K562 (cell line): Measurements from ENCODE around the gene CMTM4. TPM values are rescaled to one million over a fixed set of nuclear protein-coding genes. Genes with fewer than 3 reads are reported as not detected.
A peak's percentile ranks its signal among the peaks of the same experiment; 100 is the strongest.

Experiments
- GABPA ChIP-seq: fragments of 200-800 bp; sonication (Bioruptor generic); conservative IDR thresholded peaks from 2 replicates; pipeline ENCODE4 v1.6.1; 2016; ENCODE audit warnings: low read depth, missing genetic modification characterization, missing compliant biosample characterization
- KAT2B ChIP-seq: IDR thresholded peaks from one replicate; pipeline ENCODE4 v1.6.1; 2012; ENCODE audit warnings: low read depth, mild to moderate bottlenecking, control low read depth, inconsistent platforms, low read length, moderate library complexity
- NBN ChIP-seq: fragments of 450-650 bp; IDR thresholded peaks from 2 replicates; pipeline ENCODE4 v1.6.1; 2016; ENCODE audit warnings: low read depth, mild to moderate bottlenecking
- NFIC ChIP-seq: fragments of 450-650 bp; IDR thresholded peaks from 2 replicates; pipeline ENCODE4 v1.6.1; 2017; ENCODE audit warnings: mild to moderate bottlenecking, inconsistent platforms
- PCBP1 ChIP-seq: fragments of 200-400 bp; formaldehyde crosslinking; IDR thresholded peaks from 2 replicates; pipeline ENCODE4 v1.6.1; 2018; ENCODE audit warnings: mild to moderate bottlenecking, low read depth, low read length; ENCODE audit not compliant: poor library complexity, severe bottlenecking
- PHTF2 ChIP-seq: fragments of 250-450 bp; sonication (Bioruptor Pico); IDR thresholded peaks from 2 replicates; pipeline ENCODE4 v1.5.0; 2021; ENCODE audit warnings: mild to moderate bottlenecking
- RBM15 ChIP-seq: fragments of 200-400 bp; formaldehyde crosslinking; IDR thresholded peaks from 2 replicates; pipeline ENCODE4 v1.6.1; 2018; ENCODE audit warnings: mild to moderate bottlenecking, low read length, moderate library complexity; ENCODE audit not compliant: insufficient read depth
- SNIP1 ChIP-seq: fragments of 450-650 bp; IDR thresholded peaks from 2 replicates; pipeline ENCODE4 v1.7.1; 2017; ENCODE audit warnings: low read depth, mild to moderate bottlenecking
- XRCC3 ChIP-seq: fragments of 450-650 bp; IDR thresholded peaks from 2 replicates; pipeline ENCODE4 v1.6.1; 2017; ENCODE audit warnings: mild to moderate bottlenecking, moderate library complexity
- ZNF696 ChIP-seq: fragments of 250-450 bp; sonication (Bioruptor Pico); conservative IDR thresholded peaks from 2 replicates; pipeline ENCODE4 v1.4.0; 2020; ENCODE audit warnings: mild to moderate bottlenecking, moderate library complexity
- ZNF830 ChIP-seq: fragments of 250-450 bp; sonication (Bioruptor Pico); IDR thresholded peaks from 2 replicates; pipeline ENCODE4 v1.5.0; 2021; ENCODE audit warnings: mild to moderate bottlenecking
- polyA plus RNA-seq, 8 experiments: library from polyadenylated mRNA; depleted of rRNA in 4 of 8; stranded (reverse) in 5 of 8; unstranded in 3 of 8; fragments of >200 nt; fragmentation: Nextera tagmentation in 2 of 8; fragmentation: Illumina TruSeq in 1 of 8; extraction: Ambion mirVana in 2 of 8; extraction: Trizol in 1 of 8; gene quantifications; 2 replicates each; pipeline versions ENCODE4 v1.2.1 to v1.2.3, GENCODE V29; 2011 to 2014; ENCODE audit warnings: inconsistent platforms in 1 of 8, missing spikeins in 1 of 8
- total RNA-seq, 7 experiments: library from RNA; depleted of rRNA in 6 of 7; stranded (reverse); fragments of >200 nt in 6 of 7; fragmentation: Illumina TruSeq in 2 of 7; extraction: Trizol in 2 of 7; gene quantifications; 2 replicates each; pipeline versions ENCODE4 v1.2.1 to v1.2.3, GENCODE V29; 2011 to 2021; ENCODE audit warnings: low replicate concordance in 1 of 7
- TF ChIP-seq, protein P1 (sequence below): fragments of 150-350 bp; IDR thresholded peaks from 2 replicates; pipeline ENCODE4 v1.6.1; 2014; ENCODE audit warnings: low read depth, mild to moderate bottlenecking, low read length, borderline replicate concordance
- TF ChIP-seq, protein P2 (sequence below): fragments of 450-650 bp; formaldehyde crosslinking; IDR thresholded peaks from 2 replicates; pipeline ENCODE4 v1.4.0; 2020; ENCODE audit warnings: mild to moderate bottlenecking
- TF ChIP-seq, protein P3 (sequence below), 2 experiments: fragments of 150-350 bp in 1 of 2; IDR thresholded peaks; 2 replicates each; pipeline ENCODE4 v1.6.1; 2012 to 2016; ENCODE audit warnings: low read depth in 2 of 2, low read length in 2 of 2, mild to moderate bottlenecking in 1 of 2, moderate library complexity in 1 of 2
- TF ChIP-seq, protein P4 (sequence below): fragments of 450-650 bp; conservative IDR thresholded peaks from 2 replicates; pipeline ENCODE4 v1.6.1; 2016; ENCODE audit warnings: missing genetic modification characterization, low read depth, mild to moderate bottlenecking, control low read depth, missing compliant biosample characterization
- TF ChIP-seq, protein P5 (sequence below): fragments of 450-650 bp; formaldehyde crosslinking; conservative IDR thresholded peaks from 2 replicates; pipeline ENCODE4 v1.4.0; 2022; ENCODE audit warnings: mild to moderate bottlenecking, missing genetic modification characterization

Gene CMTM4
- total and polyA plus RNA-seq, 9 of the 15 experiments (the other 6 are each of a cell fraction or from before 2014, with no cell fraction given), result 2.0 to 21.3 (median 12.5) TPM

DNA sequence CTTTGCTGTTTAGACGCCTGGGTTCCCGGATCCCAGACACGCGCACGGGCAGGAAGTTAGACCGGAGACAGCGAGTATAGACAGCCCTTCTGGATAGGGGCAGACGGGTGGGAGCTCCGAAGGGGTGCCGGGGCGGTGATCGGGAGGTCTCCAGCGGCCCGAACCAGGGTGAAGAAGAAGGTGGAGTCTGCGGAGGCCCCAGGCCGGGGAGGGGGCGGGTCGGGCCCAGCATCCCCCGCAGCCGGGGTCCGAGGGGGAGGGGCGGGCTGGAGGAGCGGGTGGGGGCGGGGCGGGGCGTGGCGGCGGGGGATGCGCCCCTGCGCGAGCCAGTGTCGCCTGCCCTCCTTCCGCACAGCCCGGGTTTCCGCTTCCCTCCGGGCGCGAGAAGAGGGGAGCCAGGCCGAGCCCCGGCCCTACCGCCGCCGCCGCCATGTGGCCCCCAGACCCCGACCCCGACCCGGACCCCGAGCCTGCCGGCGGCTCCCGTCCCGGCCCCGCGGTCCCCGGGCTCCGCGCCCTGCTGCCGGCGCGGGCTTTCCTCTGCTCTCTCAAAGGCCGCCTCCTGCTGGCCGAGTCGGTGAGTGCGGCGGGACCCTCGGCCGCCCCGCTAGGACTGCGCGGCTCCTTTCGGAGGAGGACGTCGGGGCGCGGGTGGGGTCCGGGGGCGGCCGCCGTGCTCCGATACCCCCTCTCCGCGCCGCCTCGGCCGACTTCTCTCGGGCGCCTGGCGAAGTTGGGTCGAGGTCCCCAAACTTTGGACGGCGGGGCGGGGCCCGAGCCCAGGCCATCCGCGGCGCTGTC is 92.0 kb downstream of the CMTM4 start, which contains the start of gene CMTM3 (continued):
- TF ChIP-seq, protein P1, sequence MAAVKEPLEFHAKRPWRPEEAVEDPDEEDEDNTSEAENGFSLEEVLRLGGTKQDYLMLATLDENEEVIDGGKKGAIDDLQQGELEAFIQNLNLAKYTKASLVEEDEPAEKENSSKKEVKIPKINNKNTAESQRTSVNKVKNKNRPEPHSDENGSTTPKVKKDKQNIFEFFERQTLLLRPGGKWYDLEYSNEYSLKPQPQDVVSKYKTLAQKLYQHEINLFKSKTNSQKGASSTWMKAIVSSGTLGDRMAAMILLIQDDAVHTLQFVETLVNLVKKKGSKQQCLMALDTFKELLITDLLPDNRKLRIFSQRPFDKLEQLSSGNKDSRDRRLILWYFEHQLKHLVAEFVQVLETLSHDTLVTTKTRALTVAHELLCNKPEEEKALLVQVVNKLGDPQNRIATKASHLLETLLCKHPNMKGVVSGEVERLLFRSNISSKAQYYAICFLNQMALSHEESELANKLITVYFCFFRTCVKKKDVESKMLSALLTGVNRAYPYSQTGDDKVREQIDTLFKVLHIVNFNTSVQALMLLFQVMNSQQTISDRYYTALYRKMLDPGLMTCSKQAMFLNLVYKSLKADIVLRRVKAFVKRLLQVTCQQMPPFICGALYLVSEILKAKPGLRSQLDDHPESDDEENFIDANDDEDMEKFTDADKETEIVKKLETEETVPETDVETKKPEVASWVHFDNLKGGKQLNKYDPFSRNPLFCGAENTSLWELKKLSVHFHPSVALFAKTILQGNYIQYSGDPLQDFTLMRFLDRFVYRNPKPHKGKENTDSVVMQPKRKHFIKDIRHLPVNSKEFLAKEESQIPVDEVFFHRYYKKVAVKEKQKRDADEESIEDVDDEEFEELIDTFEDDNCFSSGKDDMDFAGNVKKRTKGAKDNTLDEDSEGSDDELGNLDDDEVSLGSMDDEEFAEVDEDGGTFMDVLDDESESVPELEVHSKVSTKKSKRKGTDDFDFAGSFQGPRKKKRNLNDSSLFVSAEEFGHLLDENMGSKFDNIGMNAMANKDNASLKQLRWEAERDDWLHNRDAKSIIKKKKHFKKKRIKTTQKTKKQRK, result no peak
- TF ChIP-seq GABPA (tag) (peak; percentile 84), ZNF696 (CRISPR knock-in tag) (no peak), KAT2B (no peak), RBM15 (no peak), ZNF830 (CRISPR knock-in tag) (0 out of 2 replicates have a peak, but pooled peaks have one; percentile 76), PCBP1 (peak; percentile 44), NBN (no peak), XRCC3 (no peak), SNIP1 (no peak), PHTF2 (CRISPR knock-in tag) (no peak), NFIC (peak; percentile 25; the same call in 1 of the 2 replicates)
- TF ChIP-seq, protein P2, sequence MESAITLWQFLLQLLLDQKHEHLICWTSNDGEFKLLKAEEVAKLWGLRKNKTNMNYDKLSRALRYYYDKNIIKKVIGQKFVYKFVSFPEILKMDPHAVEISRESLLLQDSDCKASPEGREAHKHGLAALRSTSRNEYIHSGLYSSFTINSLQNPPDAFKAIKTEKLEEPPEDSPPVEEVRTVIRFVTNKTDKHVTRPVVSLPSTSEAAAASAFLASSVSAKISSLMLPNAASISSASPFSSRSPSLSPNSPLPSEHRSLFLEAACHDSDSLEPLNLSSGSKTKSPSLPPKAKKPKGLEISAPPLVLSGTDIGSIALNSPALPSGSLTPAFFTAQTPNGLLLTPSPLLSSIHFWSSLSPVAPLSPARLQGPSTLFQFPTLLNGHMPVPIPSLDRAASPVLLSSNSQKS (CRISPR knock-in tag), result no peak
- TF ChIP-seq, protein P3, sequence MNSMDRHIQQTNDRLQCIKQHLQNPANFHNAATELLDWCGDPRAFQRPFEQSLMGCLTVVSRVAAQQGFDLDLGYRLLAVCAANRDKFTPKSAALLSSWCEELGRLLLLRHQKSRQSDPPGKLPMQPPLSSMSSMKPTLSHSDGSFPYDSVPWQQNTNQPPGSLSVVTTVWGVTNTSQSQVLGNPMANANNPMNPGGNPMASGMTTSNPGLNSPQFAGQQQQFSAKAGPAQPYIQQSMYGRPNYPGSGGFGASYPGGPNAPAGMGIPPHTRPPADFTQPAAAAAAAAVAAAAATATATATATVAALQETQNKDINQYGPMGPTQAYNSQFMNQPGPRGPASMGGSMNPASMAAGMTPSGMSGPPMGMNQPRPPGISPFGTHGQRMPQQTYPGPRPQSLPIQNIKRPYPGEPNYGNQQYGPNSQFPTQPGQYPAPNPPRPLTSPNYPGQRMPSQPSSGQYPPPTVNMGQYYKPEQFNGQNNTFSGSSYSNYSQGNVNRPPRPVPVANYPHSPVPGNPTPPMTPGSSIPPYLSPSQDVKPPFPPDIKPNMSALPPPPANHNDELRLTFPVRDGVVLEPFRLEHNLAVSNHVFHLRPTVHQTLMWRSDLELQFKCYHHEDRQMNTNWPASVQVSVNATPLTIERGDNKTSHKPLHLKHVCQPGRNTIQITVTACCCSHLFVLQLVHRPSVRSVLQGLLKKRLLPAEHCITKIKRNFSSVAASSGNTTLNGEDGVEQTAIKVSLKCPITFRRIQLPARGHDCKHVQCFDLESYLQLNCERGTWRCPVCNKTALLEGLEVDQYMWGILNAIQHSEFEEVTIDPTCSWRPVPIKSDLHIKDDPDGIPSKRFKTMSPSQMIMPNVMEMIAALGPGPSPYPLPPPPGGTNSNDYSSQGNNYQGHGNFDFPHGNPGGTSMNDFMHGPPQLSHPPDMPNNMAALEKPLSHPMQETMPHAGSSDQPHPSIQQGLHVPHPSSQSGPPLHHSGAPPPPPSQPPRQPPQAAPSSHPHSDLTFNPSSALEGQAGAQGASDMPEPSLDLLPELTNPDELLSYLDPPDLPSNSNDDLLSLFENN (IDR thresholded peaks at IDR 0.05; ENCODE audit: low read depth in 2 of 2, low read length in 2 of 2), result no peak
- TF ChIP-seq, protein P4, sequence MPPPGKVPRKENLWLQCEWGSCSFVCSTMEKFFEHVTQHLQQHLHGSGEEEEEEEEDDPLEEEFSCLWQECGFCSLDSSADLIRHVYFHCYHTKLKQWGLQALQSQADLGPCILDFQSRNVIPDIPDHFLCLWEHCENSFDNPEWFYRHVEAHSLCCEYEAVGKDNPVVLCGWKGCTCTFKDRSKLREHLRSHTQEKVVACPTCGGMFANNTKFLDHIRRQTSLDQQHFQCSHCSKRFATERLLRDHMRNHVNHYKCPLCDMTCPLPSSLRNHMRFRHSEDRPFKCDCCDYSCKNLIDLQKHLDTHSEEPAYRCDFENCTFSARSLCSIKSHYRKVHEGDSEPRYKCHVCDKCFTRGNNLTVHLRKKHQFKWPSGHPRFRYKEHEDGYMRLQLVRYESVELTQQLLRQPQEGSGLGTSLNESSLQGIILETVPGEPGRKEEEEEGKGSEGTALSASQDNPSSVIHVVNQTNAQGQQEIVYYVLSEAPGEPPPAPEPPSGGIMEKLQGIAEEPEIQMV (tag), result no peak
- TF ChIP-seq, protein P5, sequence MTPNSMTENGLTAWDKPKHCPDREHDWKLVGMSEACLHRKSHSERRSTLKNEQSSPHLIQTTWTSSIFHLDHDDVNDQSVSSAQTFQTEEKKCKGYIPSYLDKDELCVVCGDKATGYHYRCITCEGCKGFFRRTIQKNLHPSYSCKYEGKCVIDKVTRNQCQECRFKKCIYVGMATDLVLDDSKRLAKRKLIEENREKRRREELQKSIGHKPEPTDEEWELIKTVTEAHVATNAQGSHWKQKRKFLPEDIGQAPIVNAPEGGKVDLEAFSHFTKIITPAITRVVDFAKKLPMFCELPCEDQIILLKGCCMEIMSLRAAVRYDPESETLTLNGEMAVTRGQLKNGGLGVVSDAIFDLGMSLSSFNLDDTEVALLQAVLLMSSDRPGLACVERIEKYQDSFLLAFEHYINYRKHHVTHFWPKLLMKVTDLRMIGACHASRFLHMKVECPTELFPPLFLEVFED (CRISPR knock-in tag), result no peak
